GM12873 (cell line): ENCODE data around the gene CDHR2.

Experiments used
- TF ChIP-seq, protein P1 (sequence below): IDR thresholded peaks from 2 replicates; pipeline ENCODE4 v1.5.1; 2012; ENCODE audit warnings: low read depth, mild to moderate bottlenecking, moderate library complexity, low read length, control low read depth; ENCODE audit not compliant: insufficient read depth; ENCODE audit errors: missing control alignments

CDHR2 gene, protein sequence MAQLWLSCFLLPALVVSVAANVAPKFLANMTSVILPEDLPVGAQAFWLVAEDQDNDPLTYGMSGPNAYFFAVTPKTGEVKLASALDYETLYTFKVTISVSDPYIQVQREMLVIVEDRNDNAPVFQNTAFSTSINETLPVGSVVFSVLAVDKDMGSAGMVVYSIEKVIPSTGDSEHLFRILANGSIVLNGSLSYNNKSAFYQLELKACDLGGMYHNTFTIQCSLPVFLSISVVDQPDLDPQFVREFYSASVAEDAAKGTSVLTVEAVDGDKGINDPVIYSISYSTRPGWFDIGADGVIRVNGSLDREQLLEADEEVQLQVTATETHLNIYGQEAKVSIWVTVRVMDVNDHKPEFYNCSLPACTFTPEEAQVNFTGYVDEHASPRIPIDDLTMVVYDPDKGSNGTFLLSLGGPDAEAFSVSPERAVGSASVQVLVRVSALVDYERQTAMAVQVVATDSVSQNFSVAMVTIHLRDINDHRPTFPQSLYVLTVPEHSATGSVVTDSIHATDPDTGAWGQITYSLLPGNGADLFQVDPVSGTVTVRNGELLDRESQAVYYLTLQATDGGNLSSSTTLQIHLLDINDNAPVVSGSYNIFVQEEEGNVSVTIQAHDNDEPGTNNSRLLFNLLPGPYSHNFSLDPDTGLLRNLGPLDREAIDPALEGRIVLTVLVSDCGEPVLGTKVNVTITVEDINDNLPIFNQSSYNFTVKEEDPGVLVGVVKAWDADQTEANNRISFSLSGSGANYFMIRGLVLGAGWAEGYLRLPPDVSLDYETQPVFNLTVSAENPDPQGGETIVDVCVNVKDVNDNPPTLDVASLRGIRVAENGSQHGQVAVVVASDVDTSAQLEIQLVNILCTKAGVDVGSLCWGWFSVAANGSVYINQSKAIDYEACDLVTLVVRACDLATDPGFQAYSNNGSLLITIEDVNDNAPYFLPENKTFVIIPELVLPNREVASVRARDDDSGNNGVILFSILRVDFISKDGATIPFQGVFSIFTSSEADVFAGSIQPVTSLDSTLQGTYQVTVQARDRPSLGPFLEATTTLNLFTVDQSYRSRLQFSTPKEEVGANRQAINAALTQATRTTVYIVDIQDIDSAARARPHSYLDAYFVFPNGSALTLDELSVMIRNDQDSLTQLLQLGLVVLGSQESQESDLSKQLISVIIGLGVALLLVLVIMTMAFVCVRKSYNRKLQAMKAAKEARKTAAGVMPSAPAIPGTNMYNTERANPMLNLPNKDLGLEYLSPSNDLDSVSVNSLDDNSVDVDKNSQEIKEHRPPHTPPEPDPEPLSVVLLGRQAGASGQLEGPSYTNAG (N-terminal part only)

DNA sequence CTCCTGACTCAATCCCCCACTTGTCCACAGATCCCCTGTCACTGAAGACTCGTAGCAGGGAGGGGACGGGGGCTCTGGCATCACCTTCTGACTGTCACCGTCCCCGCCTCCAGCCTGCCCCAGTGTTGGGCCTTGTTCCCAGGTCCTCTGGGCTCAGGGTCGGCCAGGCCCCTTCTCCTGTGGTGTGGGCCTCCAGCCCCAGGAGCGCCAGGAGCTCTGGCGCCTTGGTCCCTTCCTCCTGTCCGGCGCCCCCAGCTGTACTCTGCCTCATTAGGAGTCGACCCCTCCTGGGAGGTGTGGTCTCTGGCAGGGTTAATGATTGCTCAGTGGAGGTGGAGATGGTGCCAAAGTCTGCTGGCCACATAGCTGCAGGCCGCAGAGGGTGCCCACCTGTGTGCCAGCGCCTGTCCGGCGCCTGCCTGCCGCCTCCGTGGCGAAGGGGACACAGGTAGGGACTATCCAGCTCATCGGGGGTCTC is at the start of gene CDHR2:
TSS of gene CDHR2 (plus strand) at position 376 of the 478 bp plus-strand sequence. CDS start 16,011 bp downstream, outside the sequence.
- TF ChIP-seq, protein P1, sequence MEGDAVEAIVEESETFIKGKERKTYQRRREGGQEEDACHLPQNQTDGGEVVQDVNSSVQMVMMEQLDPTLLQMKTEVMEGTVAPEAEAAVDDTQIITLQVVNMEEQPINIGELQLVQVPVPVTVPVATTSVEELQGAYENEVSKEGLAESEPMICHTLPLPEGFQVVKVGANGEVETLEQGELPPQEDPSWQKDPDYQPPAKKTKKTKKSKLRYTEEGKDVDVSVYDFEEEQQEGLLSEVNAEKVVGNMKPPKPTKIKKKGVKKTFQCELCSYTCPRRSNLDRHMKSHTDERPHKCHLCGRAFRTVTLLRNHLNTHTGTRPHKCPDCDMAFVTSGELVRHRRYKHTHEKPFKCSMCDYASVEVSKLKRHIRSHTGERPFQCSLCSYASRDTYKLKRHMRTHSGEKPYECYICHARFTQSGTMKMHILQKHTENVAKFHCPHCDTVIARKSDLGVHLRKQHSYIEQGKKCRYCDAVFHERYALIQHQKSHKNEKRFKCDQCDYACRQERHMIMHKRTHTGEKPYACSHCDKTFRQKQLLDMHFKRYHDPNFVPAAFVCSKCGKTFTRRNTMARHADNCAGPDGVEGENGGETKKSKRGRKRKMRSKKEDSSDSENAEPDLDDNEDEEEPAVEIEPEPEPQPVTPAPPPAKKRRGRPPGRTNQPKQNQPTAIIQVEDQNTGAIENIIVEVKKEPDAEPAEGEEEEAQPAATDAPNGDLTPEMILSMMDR = no peak

DNA sequence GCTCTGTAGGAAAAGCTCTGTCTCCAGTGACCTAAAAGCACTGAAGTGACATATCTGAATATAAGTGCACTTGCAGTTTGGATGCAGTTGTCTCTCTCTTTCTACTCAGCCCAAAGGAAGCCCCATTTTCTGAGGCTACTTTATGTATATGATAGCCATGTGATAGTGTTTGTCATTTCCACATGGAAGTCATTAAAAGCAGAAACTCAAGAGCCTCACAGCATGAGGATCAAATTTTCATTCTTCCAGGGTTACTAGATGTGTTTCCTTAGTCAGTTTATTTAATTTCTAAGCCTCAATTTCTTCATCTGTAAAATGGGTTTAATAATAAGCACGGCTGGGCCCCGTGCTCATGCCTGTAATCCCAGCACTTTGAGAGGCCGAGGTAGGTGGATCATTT is 48.6 kb upstream of the CDHR2 start:
- TF ChIP-seq, protein P1 = no peak

DNA sequence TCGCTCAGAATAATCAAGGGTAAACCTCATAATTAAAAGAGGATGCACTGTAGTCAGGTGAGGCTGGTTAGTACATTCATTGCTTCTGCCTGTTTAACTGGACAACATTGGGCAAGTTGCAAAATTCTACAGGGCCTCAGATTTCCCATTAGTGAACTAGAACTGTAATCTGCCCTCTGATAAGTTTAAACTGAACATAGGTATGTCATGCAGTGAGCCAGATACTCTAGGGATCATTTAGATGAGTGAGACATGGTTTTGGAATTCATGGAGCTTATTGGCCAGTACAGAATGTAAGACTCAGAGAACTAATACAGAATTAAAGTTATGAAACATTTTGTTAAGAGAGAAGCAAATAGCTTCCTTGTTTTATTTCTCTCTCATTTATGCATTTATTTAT is 47.8 kb upstream of the CDHR2 start:
- TF ChIP-seq, protein P1 = no peak

DNA sequence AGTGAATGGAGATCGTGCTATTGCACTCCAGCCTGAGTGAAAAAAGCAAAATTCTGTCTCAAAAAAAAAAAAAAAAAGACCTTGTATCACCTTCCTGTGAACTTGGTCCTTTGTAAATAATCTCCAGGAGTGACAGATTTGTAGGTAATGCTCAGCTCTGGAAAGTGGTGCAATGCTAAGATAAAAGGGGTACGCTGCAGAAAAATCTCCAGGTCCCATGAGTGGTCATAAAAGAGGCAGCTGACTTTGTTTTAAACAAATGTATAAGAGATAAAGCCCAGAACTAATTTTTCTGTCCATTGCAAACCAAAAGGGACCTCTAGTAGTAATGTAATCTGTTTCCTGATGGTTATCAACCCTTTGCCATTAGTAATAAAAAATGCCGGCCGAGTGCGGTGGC is 45.6 kb upstream of the CDHR2 start:
- TF ChIP-seq, protein P1 = no peak

DNA sequence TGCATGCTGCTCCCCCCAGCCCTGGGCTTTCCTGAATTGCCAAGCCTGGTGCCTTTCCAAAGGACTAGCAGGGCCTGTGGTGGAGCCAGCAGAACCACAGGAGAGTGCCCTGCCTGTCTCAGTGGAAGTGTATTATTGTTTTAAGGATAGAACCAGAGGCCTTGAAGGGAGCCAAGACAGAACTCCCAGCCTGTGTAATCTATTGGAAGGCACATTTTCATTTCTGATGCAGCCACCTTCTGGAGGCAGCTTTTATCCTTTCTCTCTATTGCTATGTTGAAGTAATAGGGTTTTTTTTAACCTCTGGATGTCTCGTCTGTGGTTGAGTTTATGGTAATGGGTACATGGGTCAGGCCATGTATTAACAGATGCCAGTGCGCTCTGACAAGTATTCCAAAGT is 41.2 kb upstream of the CDHR2 start:
- TF ChIP-seq, protein P1 = no peak

DNA sequence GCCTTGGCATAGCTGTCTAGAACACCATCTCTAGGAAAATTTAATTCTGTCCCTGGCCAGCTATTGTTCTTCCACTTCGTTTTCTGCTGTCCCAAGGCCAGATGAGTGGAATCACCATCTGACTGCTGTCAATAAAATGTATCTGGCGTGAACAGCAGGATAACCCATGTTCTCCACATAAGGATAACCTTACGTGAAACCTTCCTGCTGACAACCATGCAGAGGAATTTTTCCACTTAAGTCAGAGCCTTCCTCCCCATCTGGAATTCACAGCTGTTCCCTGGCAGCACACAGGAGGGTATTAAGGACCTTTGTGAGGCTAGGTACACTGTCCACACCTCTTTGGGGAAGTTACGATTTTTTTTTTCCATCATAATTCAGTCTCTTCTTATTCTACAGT is 40.5 kb upstream of the CDHR2 start:
- TF ChIP-seq, protein P1 = no peak
